Body of pancreas (tissue), 4 donors: ENCODE data around the gene METAP1.

Source experiments
- POLR2A ChIP-seq, 3 donors: fragments of 450-650 bp; IDR thresholded peaks; one replicate each; pipeline ENCODE4 v1.6.1; 2016; ENCODE audit warnings: antibody characterized with exemption in 3 of 3, mild to moderate bottlenecking in 2 of 3
- TF ChIP-seq, protein P1 (sequence below), 7 experiments: fragments of 450-650 bp in 4 of 7; fragments of 200-600 bp in 3 of 7; sonication (generic) in 3 of 7; IDR thresholded peaks; one replicate each; pipeline ENCODE4 v1.5.1; 2016 to 2019; ENCODE audit warnings: antibody characterized with exemption in 7 of 7

DNA sequence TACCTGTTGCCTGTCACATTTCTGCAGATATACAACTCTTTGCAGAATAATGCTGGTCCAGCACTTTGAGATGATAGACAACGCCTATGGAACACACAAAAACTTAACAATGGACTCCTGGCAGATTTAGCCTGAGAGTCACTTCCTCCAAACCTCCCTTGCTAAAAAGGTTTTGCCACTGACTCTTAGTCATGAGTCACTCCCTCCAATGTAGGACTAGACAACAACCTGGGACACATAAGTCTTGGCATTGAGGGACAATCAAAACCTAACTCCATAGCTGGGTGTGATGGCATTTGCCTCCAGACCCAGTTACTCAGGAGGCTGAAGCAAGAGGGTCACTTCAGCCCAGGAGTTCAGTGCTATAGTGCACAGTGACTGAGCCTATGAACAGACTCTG, 44.6 kb upstream of the METAP1 start:
- TF ChIP-seq, protein P1, sequence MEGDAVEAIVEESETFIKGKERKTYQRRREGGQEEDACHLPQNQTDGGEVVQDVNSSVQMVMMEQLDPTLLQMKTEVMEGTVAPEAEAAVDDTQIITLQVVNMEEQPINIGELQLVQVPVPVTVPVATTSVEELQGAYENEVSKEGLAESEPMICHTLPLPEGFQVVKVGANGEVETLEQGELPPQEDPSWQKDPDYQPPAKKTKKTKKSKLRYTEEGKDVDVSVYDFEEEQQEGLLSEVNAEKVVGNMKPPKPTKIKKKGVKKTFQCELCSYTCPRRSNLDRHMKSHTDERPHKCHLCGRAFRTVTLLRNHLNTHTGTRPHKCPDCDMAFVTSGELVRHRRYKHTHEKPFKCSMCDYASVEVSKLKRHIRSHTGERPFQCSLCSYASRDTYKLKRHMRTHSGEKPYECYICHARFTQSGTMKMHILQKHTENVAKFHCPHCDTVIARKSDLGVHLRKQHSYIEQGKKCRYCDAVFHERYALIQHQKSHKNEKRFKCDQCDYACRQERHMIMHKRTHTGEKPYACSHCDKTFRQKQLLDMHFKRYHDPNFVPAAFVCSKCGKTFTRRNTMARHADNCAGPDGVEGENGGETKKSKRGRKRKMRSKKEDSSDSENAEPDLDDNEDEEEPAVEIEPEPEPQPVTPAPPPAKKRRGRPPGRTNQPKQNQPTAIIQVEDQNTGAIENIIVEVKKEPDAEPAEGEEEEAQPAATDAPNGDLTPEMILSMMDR (IDR thresholded peaks at IDR 0.05), result no peak
- no peak for TF ChIP-seq POLR2A (IDR thresholded peaks at IDR 0.05)
